Smooth muscle cell (in vitro differentiated cells): ENCODE results near the gene FUT4. TPM values are rescaled to one million over a fixed set of nuclear protein-coding genes. Genes with fewer than 3 reads are reported as not detected.

Source experiments
- DNase-seq: peaks from one replicate; lab custom pipeline; 2025; ENCODE audit not compliant: unreplicated experiment; lab: John Stamatoyannopoulos, UW
- H2AFZ ChIP-seq: fragments of 200-600 bp; sonication (generic); 2 replicates; pipeline ENCODE4 v1.6.0; 2016; ENCODE audit warnings: antibody characterized with exemption, low read depth, mild to moderate bottlenecking
- H3F3A ChIP-seq: fragments of 200-600 bp; sonication (generic); 2 replicates; pipeline ENCODE4 v1.6.0; 2017; ENCODE audit warnings: antibody characterized with exemption, low read depth
- H3K27ac ChIP-seq: fragments of 200-600 bp; sonication (generic); 2 replicates; pipeline ENCODE4 v1.5.1; 2016; ENCODE audit warnings: low read depth, mild to moderate bottlenecking
- H3K27me3 ChIP-seq: fragments of 200-600 bp; sonication (generic); 2 replicates; pipeline ENCODE4 v1.6.1; 2016; ENCODE audit warnings: low read depth, mild to moderate bottlenecking
- H3K36me3 ChIP-seq: fragments of 200-600 bp; sonication (generic); 2 replicates; pipeline ENCODE4 v1.5.1; 2016; ENCODE audit warnings: low read depth
- H3K4me1 ChIP-seq: fragments of 200-600 bp; sonication (generic); 2 replicates; pipeline ENCODE4 v1.5.1; 2016; ENCODE audit warnings: low read depth
- H3K4me2 ChIP-seq: fragments of 200-600 bp; sonication (generic); 2 replicates; pipeline ENCODE4 v1.6.0; 2016; ENCODE audit warnings: mild to moderate bottlenecking
- H3K4me3 ChIP-seq: fragments of 200-600 bp; sonication (generic); 2 replicates; pipeline ENCODE4 v1.5.1; 2016; ENCODE audit warnings: mild to moderate bottlenecking
- H3K79me2 ChIP-seq: fragments of 200-600 bp; sonication (generic); 2 replicates; pipeline ENCODE4 v1.6.0; 2016; ENCODE audit warnings: low read depth, mild to moderate bottlenecking
- H3K9ac ChIP-seq: fragments of 200-600 bp; sonication (generic); 2 replicates; pipeline ENCODE4 v1.6.0; 2016; ENCODE audit warnings: low read depth
- H3K9me3 ChIP-seq: fragments of 200-600 bp; sonication (generic); replicated peaks from 2 replicates; pipeline ENCODE4 v1.5.1; 2016; ENCODE audit warnings: low read depth
- H4K20me1 ChIP-seq: fragments of 200-600 bp; sonication (generic); 2 replicates; pipeline ENCODE4 v1.6.0; 2016; ENCODE audit warnings: low read depth
- CTCF ChIP-seq: fragments of 200-600 bp; sonication (generic); IDR thresholded peaks from 2 replicates; pipeline ENCODE4 v1.5.1; 2017; ENCODE audit warnings: borderline replicate concordance, mild to moderate bottlenecking, antibody characterized with exemption; ENCODE audit not compliant: insufficient read depth, poor library complexity, severe bottlenecking
- WGBS: methylation state at CpG from one replicate; pipeline ENCODE4 v1.1.7; 2016; ENCODE audit warnings: low lambda C conversion rate; 5-methylcytosine and 5-hydroxymethylcytosine counted together
- polyA plus RNA-seq: library from polyadenylated mRNA; unstranded; fragments of >200 nt; fragmentation: Nextera tagmentation; extraction: Ambion mirVana; gene quantifications from 2 replicates; pipeline ENCODE4 v1.2.1, GENCODE V29; 2016
- total RNA-seq: library from RNA; depleted of rRNA; stranded (reverse); fragments of >200 nt; gene quantifications from 2 replicates; pipeline ENCODE4 v1.2.3, GENCODE V29; 2014

Gene FUT4
- total and polyA plus RNA-seq, 2 experiments from 2014 or later: 5.1 to 5.7 TPM

DNA sequence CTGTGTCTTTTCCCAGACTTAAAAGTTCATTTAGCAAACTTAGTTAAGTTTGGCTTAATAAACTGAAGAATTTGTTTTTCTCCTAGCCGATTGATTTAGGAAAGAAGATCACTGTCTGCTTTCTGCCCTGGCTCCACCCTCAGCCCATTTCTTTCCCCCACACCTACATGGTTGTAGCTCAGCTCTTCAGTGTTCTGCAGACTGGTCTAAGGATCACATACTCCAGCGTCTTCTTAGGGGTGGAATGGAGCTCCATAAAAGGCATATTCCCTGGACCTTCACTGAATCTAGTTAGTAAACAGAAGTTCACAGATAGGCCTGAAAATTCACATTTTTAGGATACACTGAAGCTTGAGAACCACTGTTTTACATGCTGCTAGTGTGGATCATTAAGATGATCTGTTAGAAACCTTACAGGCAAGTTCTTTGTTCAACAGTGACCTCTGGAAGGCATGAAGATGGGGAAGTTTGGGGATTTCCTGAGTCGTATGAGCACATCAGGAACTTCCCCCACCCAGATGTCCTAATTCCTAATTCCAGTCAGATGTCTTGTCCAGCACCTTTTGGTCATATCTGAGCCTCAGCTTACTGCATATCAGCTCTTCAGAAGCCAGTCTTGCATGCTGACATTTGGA is 40.3 kb downstream of the FUT4 start:
- peaks cover 11% of the 10 kb centered on the region for H3K4me1 ChIP-seq
- no peak for DNase-seq
- H3K9ac ChIP-seq: no peak overlapping the region
- 69% methylated on average over 3 of the region's 3 CpGs for WGBS
- no peaks in the 10 kb centered on the region for H3K36me3 ChIP-seq
- no peaks in the 10 kb centered on the region for H3K9me3 ChIP-seq
- H3K4me3 ChIP-seq: no peak overlapping the region
- no peaks in the 10 kb centered on the region for H4K20me1 ChIP-seq
- no peak for TF ChIP-seq CTCF
- no peak overlapping the region for H3K27ac ChIP-seq
- no peaks in the 10 kb centered on the region for H3K27me3 ChIP-seq
- no peak overlapping the region for H3K4me2 ChIP-seq
- H3K79me2 ChIP-seq: no peaks in the 10 kb centered on the region
- no peak overlapping the region for H2AFZ ChIP-seq
- H3F3A ChIP-seq: no peaks in the 10 kb centered on the region

DNA sequence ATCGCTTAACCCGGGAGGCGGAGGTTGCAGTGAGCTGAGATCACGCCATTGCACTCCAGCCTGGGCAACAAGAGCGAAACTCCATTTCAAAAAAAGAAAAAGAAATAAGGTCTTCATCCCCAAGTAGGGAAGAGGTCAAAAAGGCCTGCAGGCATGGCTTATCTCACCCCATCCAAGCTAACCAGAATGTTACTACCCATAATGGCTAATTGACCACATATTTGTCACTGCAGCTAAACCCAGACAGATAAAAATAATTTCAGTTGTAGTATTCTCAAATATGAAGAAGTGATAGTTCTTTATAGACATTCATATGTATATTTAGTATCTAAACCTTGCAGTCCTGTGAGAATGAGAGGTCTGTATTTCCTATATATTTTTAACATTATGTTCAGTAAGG is 41.3 kb downstream of the FUT4 start:
- H3K9me3 ChIP-seq: no peaks in the 10 kb centered on the region
- TF ChIP-seq CTCF: no peak
- no peaks in the 10 kb centered on the region for H3K79me2 ChIP-seq
- 98% methylated on average over 5 of the region's 5 CpGs for WGBS
- no peak overlapping the region for H3K4me2 ChIP-seq
- no peak for DNase-seq
- no peaks in the 10 kb centered on the region for H3K36me3 ChIP-seq
- H3K27ac ChIP-seq: no peak overlapping the region
- H3K9ac ChIP-seq: no peak overlapping the region
- no peak overlapping the region for H3K4me3 ChIP-seq
- no peak overlapping the region for H2AFZ ChIP-seq
- H4K20me1 ChIP-seq: no peaks in the 10 kb centered on the region
- H3K4me1 ChIP-seq: peaks cover 11% of the 10 kb centered on the region
- no peaks in the 10 kb centered on the region for H3F3A ChIP-seq
- no peaks in the 10 kb centered on the region for H3K27me3 ChIP-seq

- H3K4me2 ChIP-seq: no peak overlapping the region
- H3F3A ChIP-seq: no peaks in the 10 kb centered on the region
- no peaks in the 10 kb centered on the region for H4K20me1 ChIP-seq
- H2AFZ ChIP-seq: no peak overlapping the region
- no peak overlapping the region for H3K4me3 ChIP-seq
- H3K79me2 ChIP-seq: no peaks in the 10 kb centered on the region
- DNase-seq: no peak
- WGBS: 97% methylated on average over 3 of the region's 3 CpGs
- H3K27me3 ChIP-seq: no peaks in the 10 kb centered on the region
- no peak for TF ChIP-seq CTCF
- no peaks in the 10 kb centered on the region for H3K36me3 ChIP-seq
- no peaks in the 10 kb centered on the region for H3K9me3 ChIP-seq
- H3K4me1 ChIP-seq: peaks cover 11% of the 10 kb centered on the region
- H3K27ac ChIP-seq: no peak overlapping the region
- no peak overlapping the region for H3K9ac ChIP-seq
Measured at GRCh38 chr11:94585399-94585798, 41.7 kb downstream of the FUT4 start.

- DNase-seq: no peak
- H3K4me3 ChIP-seq: no peak overlapping the region
- H4K20me1 ChIP-seq: no peaks in the 10 kb centered on the region
- H2AFZ ChIP-seq: peak overlapping the region; percentile 18
- no peaks in the 10 kb centered on the region for H3K27me3 ChIP-seq
- H3K36me3 ChIP-seq: no peaks in the 10 kb centered on the region
- H3K27ac ChIP-seq: peak overlapping the region; percentile 69
- no peaks in the 10 kb centered on the region for H3K79me2 ChIP-seq
- H3F3A ChIP-seq: no peaks in the 10 kb centered on the region
- 65% methylated on average over 5 of the region's 5 CpGs for WGBS
- no peak for TF ChIP-seq CTCF
- H3K9ac ChIP-seq: no peak overlapping the region
- peak overlapping the region; percentile 58 for H3K4me2 ChIP-seq
- no peaks in the 10 kb centered on the region for H3K9me3 ChIP-seq
- H3K4me1 ChIP-seq: peaks cover 11% of the 10 kb centered on the region
Measured at GRCh38 chr11:94586546-94586945, 42.8 kb downstream of the FUT4 start.
